Ovary (tissue), 3 donors: ENCODE data around the gene VPS4A.

Source experiments
- CTCF ChIP-seq, 3 donors: fragments of 450-650 bp in 2 of 3; fragments of 200-600 bp in 1 of 3; IDR thresholded peaks; one replicate each; pipeline versions ENCODE4 v1.5.1 to v1.8.0; 2016 to 2022; ENCODE audit warnings: antibody characterized with exemption in 3 of 3, mild to moderate bottlenecking in 1 of 3
- EP300 ChIP-seq: sonication (generic); formaldehyde crosslinking; IDR thresholded peaks from one replicate; pipeline ENCODE4 v1.6.1; 2017; ENCODE audit warnings: antibody characterized with exemption
- POLR2A ChIP-seq: fragments of 450-650 bp; IDR thresholded peaks from one replicate; pipeline ENCODE4 v1.6.1; 2017; ENCODE audit warnings: antibody characterized with exemption, mild to moderate bottlenecking, moderate library complexity
- donor health status: DM: no; HTN: no; CAD: no.

- TF ChIP-seq CTCF (IDR thresholded peaks at IDR 0.05) (no peak), POLR2A (no peak), EP300 (no peak)
These were observed 12.3 kb downstream of the VPS4A start for GRCh38 chr16:69323415-69323814.
